ENCODE measurements around the gene HTR2C. TPM values are rescaled to one million over a fixed set of nuclear protein-coding genes. Genes with fewer than 3 reads are reported as not detected.

Gene HTR2C
- total RNA-seq, 4 donors from 2014 or later = not detected

GRCh38 chrX:114952696-114953095 is 368.8 kb downstream of the HTR2C start:
- no peak for TF ChIP-seq POLR2A (IDR thresholded peaks at IDR 0.05)
- TF ChIP-seq, protein P1, sequence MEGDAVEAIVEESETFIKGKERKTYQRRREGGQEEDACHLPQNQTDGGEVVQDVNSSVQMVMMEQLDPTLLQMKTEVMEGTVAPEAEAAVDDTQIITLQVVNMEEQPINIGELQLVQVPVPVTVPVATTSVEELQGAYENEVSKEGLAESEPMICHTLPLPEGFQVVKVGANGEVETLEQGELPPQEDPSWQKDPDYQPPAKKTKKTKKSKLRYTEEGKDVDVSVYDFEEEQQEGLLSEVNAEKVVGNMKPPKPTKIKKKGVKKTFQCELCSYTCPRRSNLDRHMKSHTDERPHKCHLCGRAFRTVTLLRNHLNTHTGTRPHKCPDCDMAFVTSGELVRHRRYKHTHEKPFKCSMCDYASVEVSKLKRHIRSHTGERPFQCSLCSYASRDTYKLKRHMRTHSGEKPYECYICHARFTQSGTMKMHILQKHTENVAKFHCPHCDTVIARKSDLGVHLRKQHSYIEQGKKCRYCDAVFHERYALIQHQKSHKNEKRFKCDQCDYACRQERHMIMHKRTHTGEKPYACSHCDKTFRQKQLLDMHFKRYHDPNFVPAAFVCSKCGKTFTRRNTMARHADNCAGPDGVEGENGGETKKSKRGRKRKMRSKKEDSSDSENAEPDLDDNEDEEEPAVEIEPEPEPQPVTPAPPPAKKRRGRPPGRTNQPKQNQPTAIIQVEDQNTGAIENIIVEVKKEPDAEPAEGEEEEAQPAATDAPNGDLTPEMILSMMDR (IDR thresholded peaks at IDR 0.05) = no peak
- TF ChIP-seq EP300 (IDR thresholded peaks at IDR 0.05) = no peak
- no peak for TF ChIP-seq POLR2AphosphoS5 (IDR thresholded peaks at IDR 0.05)
- H3K36me3 ChIP-seq = no peaks in the 10 kb centered on the region
- H3K27me3 ChIP-seq = no peaks in the 10 kb centered on the region
- ATAC-seq = no peak
- no peaks in the 10 kb centered on the region for H3K4me1 ChIP-seq
- no peak overlapping the region for H3K27ac ChIP-seq
- no peak overlapping the region for H3K4me3 ChIP-seq
- WGBS, 2 donors (ENCODE audit: low coverage in 1 of 2) = 100% methylated on average over 1 of the region's 2 CpGs; no CpG with 5 or more reads in 1 of the 2 donors
- H3K9me3 ChIP-seq = no peaks in the 10 kb centered on the region

Small RNA genes within 50 kb of the gene (small RNA-seq; reads per million reads assigned to genes)
- gene AL355812.1 (0 reads per million in 4 donors), gene MIR1264 (0 reads per million in 4 donors), gene MIR1298 (0 reads per million in 4 donors), gene MIR1911 (0 reads per million in 4 donors), gene MIR1912 (0 reads per million in 4 donors), gene MIR448 (0 reads per million in 4 donors), gene MIR764 (0 reads per million in 4 donors), gene SNORA35 (0 reads per million in 4 donors)
